Ishikawa (cell line): Measurements from ENCODE around the gene FBXO41.

ENCODE experiments used
- CEBPB ChIP-seq: IDR thresholded peaks from 2 replicates; pipeline ENCODE4 v1.6.1; 2012
- CREB1 ChIP-seq: IDR thresholded peaks from 2 replicates; pipeline ENCODE4 v1.6.1; 2012; ENCODE audit warnings: low read depth
- EGR1 ChIP-seq: IDR thresholded peaks from 2 replicates; pipeline ENCODE4 v1.6.1; 2012
- EP300 ChIP-seq: IDR thresholded peaks from 2 replicates; pipeline ENCODE4 v1.6.1; 2012; ENCODE audit warnings: borderline replicate concordance
- FOXM1 ChIP-seq: IDR thresholded peaks from 2 replicates; pipeline ENCODE4 v1.6.1; 2012; ENCODE audit warnings: low read depth, borderline replicate concordance
- NFIC ChIP-seq: IDR thresholded peaks from 2 replicates; pipeline ENCODE4 v1.6.1; 2012
- RAD21 ChIP-seq: IDR thresholded peaks from 2 replicates; pipeline ENCODE4 v1.6.1; 2012; ENCODE audit warnings: low read depth
- TAF1 ChIP-seq: IDR thresholded peaks from 2 replicates; pipeline ENCODE4 v1.6.1; 2012; ENCODE audit warnings: low read depth, mild to moderate bottlenecking
- TCF12 ChIP-seq: IDR thresholded peaks from 2 replicates; pipeline ENCODE4 v1.6.1; 2012; ENCODE audit warnings: low read depth
- TEAD4 ChIP-seq: IDR thresholded peaks from 2 replicates; pipeline ENCODE4 v1.6.1; 2012
- USF1 ChIP-seq: IDR thresholded peaks from 2 replicates; pipeline ENCODE4 v1.6.1; 2012
- YY1 ChIP-seq: IDR thresholded peaks from 2 replicates; pipeline ENCODE4 v1.6.1; 2012; ENCODE audit warnings: low read depth
- ZBTB7A ChIP-seq: IDR thresholded peaks from 2 replicates; pipeline ENCODE4 v1.6.1; 2012; ENCODE audit warnings: low read depth
- TF ChIP-seq, protein P1 (sequence below): IDR thresholded peaks from 2 replicates; pipeline ENCODE4 v1.6.1; 2012
- TF ChIP-seq, protein P2 (sequence below): IDR thresholded peaks from 2 replicates; pipeline ENCODE4 v1.6.1; 2012; ENCODE audit warnings: low read depth, mild to moderate bottlenecking

Gene FBXO41

DNA sequence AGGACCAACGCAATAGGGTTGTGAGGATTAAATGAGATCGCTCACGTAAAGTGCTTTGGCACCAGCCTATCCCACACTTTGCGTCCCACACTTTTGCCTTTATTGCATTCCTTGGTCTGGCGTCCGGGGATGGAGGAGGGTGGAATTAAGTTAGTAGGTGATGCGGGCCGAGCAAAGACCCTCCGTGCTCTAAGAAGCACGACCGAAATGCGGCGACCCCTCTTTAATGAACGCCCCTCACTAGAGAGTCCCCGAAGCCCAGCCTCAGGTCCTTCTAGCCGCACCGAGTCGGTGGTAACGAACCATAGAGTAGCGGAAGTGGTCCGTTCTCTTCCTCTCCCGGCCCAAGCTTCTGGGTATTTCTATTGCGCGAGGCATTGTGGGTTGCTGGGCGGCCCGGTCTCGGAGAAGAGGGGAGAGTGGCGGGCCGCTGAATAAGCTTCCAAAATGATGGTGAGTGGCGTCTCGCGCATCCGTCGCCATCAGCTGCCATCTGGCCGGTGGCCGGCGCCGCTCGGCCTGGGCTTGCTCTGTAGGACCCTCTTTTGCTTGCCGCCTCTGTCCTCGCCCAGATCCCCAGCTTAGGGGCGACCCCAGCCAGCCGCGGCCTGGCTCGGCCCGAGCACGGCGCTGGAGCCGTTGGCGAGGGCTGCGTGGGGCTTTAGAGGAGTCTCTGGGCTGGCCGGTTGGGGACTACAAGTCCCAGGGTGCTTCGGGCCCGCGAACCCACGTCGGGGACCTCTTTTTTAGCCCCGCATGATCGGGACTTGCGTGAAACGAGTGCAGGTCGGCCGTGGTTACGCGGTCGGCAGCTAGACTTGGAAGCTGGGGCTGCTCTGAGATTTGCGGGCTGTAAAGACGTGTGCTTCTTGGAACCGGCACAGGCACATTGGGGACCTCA, 50.1 kb downstream of the FBXO41 start, which contains the start of gene CCT7:
Gene CCT7 (plus strand): TSS at position 377 of the 901 bp plus-strand sequence. CDS start 71 bp downstream, at position 448.
- TF ChIP-seq YY1 (peak; percentile 76), NFIC (peak; percentile 23; the same call in 1 of the 2 replicates), TEAD4 (no peak; the same call in 1 of the 2 replicates), TCF12 (peak; percentile 65; the same call in 1 of the 2 replicates), TAF1 (peak; percentile 99), EP300 (no peak), FOXM1 (no peak; the same call in 1 of the 2 replicates), CREB1 (no peak), CEBPB (0 out of 2 replicates have a peak, but pooled peaks have one; percentile 41), EGR1 (peak; percentile 17; the same call in 1 of the 2 replicates), USF1 (0 out of 2 replicates have a peak, but pooled peaks have one; percentile 28), RAD21 (no peak), ZBTB7A (no peak)
- TF ChIP-seq, protein P1, sequence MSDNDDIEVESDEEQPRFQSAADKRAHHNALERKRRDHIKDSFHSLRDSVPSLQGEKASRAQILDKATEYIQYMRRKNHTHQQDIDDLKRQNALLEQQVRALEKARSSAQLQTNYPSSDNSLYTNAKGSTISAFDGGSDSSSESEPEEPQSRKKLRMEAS, result peak; percentile 93
- TF ChIP-seq, protein P2, sequence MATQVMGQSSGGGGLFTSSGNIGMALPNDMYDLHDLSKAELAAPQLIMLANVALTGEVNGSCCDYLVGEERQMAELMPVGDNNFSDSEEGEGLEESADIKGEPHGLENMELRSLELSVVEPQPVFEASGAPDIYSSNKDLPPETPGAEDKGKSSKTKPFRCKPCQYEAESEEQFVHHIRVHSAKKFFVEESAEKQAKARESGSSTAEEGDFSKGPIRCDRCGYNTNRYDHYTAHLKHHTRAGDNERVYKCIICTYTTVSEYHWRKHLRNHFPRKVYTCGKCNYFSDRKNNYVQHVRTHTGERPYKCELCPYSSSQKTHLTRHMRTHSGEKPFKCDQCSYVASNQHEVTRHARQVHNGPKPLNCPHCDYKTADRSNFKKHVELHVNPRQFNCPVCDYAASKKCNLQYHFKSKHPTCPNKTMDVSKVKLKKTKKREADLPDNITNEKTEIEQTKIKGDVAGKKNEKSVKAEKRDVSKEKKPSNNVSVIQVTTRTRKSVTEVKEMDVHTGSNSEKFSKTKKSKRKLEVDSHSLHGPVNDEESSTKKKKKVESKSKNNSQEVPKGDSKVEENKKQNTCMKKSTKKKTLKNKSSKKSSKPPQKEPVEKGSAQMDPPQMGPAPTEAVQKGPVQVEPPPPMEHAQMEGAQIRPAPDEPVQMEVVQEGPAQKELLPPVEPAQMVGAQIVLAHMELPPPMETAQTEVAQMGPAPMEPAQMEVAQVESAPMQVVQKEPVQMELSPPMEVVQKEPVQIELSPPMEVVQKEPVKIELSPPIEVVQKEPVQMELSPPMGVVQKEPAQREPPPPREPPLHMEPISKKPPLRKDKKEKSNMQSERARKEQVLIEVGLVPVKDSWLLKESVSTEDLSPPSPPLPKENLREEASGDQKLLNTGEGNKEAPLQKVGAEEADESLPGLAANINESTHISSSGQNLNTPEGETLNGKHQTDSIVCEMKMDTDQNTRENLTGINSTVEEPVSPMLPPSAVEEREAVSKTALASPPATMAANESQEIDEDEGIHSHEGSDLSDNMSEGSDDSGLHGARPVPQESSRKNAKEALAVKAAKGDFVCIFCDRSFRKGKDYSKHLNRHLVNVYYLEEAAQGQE, result no peak

DNA sequence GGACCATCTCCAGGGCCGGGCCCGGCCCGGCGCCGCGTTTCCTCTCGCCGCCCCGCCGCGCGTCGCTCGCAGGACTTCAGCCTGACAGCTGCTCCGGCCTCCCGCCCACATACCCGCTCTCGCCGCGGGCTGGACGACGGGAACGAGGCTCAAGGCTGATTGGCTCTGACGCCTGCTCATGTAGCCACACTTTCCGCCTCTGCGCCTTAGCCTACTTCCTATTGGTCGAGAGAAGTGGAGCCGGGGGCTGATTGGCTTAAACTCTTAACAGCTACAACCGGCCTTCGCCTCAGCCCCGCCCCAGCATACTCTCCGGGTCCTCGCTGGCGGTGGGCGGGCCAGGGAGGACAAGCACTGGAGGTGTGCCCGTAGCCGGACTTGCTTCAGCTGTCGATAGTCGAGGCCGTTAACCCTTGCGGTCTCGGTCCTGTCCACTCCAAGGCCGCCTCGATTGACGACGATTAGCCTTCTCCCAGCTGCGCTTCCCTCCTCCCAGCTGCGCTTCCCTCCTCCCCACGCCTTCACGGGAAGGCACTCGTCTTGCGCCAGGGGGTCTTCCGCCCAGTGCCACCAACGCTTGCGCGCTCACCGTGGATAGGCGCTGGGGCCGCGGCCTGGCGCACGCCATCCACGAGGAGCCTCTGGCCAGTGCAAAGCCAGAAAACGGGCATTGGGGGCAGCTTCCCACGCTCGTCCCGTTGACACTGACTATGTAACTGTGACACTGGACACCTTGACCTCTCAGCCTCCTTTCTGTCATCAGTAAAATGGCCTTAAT, 50.9 kb downstream of the FBXO41 start, which contains the start of gene PRADC1:
Gene PRADC1 (minus strand): TSS at position 86 of the 778 bp plus-strand sequence. CDS start 79 bp downstream, at position 7.
- TF ChIP-seq FOXM1 (peak; percentile 30; the same call in 1 of the 2 replicates), ZBTB7A (no peak; the same call in 1 of the 2 replicates), NFIC (peak; percentile 19), YY1 (peak; percentile 48; the same call in 1 of the 2 replicates), TAF1 (peak; percentile 37; the same call in 1 of the 2 replicates), TEAD4 (peak; percentile 22; the same call in 1 of the 2 replicates), CREB1 (peak; percentile 55), USF1 (no peak), EP300 (no peak), EGR1 (peak; percentile 85)
- TF ChIP-seq, protein P1, result peak; percentile 83; the same call in 1 of the 2 replicates
- TF ChIP-seq, protein P2, result no peak

GRCh38 chr2:73232403-73233153, 51.7 kb downstream of the FBXO41 start:
- no peak; the same call in 1 of the 2 replicates for TF ChIP-seq TAF1
- TF ChIP-seq FOXM1, result no peak
- no peak for TF ChIP-seq EGR1
- TF ChIP-seq CREB1, result no peak
- no peak for TF ChIP-seq CEBPB
- TF ChIP-seq TEAD4, result no peak
- TF ChIP-seq, protein P2, result no peak
- TF ChIP-seq NFIC, result no peak
- TF ChIP-seq EP300, result no peak
- TF ChIP-seq ZBTB7A, result no peak
- no peak for TF ChIP-seq RAD21
- no peak for TF ChIP-seq YY1
- TF ChIP-seq TCF12, result no peak
